Endothelial cell of hepatic sinusoid (primary cell): Measurements from ENCODE around the gene MOV10L1.
"Not testable (repeated sequence)": the region's sequence is repeated elsewhere in the genome, so short reads cannot be mapped to it uniquely, and the experiment has no call there.

Experiments used
- in situ Hi-C: cut with HindIII; loops from 2 replicates; pipeline ENCODE4 v1.10.0; 2017; ENCODE audit warnings: low sequenced_read_pairs

MOV10L1 gene

GRCh38 chr22:50076646-50077535, 12.9 kb upstream of the MOV10L1 start:
- in situ Hi-C loops, result no loop called here

GRCh38 chr22:50078246-50078645, 11.6 kb upstream of the MOV10L1 start:
- in situ Hi-C loops, result no loop called here

GRCh38 chr22:50078761-50079160, 11.0 kb upstream of the MOV10L1 start:
- in situ Hi-C loops, result no loop called here

- in situ Hi-C loops, result no loop called here
These were observed 9.7 kb upstream of the MOV10L1 start for GRCh38 chr22:50080077-50080465.

GRCh38 chr22:50081426-50082196, 8.2 kb upstream of the MOV10L1 start:
- in situ Hi-C loops, result no loop called here

GRCh38 chr22:50082197-50082715, 7.5 kb upstream of the MOV10L1 start:
- in situ Hi-C loops, result no loop called here

GRCh38 chr22:50082961-50083461, 6.8 kb upstream of the MOV10L1 start:
- in situ Hi-C loops, result no loop called here

- in situ Hi-C loops, result no loop called here
These were observed 6.2 kb upstream of the MOV10L1 start for GRCh38 chr22:50083462-50084079.

GRCh38 chr22:50084080-50084477, 5.7 kb upstream of the MOV10L1 start:
- in situ Hi-C loops, result no loop called here

GRCh38 chr22:50084614-50085021, 5.2 kb upstream of the MOV10L1 start:
- in situ Hi-C loops, result no loop called here

- in situ Hi-C loops, result no loop called here
These were observed 4.4 kb upstream of the MOV10L1 start, which contains the start of gene MLC1 for GRCh38 chr22:50085211-50085972. Gene MLC1 (minus strand): TSS chr22:50085426. CDS start chr22:50084902, 524 bp downstream.

- in situ Hi-C loops, result no loop called here
These were observed 3.3 kb upstream of the MOV10L1 start for GRCh38 chr22:50086526-50086925.

- in situ Hi-C loops, result not testable (repeated sequence)
These were observed 2.8 kb upstream of the MOV10L1 start for GRCh38 chr22:50086975-50087374.

GRCh38 chr22:50087646-50088045, 2.2 kb upstream of the MOV10L1 start:
- in situ Hi-C loops, result no loop called here

GRCh38 chr22:50088096-50088495, 1.7 kb upstream of the MOV10L1 start:
- in situ Hi-C loops, result no loop called here

- in situ Hi-C loops, result no loop called here
These were observed 575 bp upstream of the MOV10L1 start for GRCh38 chr22:50089231-50089630.

- in situ Hi-C loops, result no loop called here
These were observed 557 bp downstream of the MOV10L1 start for GRCh38 chr22:50090412-50090714.

GRCh38 chr22:50091092-50091768, 1.4 kb downstream of the MOV10L1 start:
- in situ Hi-C loops, result no loop called here

- in situ Hi-C loops, result no loop called here
These were observed 2.5 kb downstream of the MOV10L1 start for GRCh38 chr22:50092342-50092741.

GRCh38 chr22:50098052-50098451, 8.2 kb downstream of the MOV10L1 start:
- in situ Hi-C loops, result no loop called here
